Measurements from ENCODE around the gene LIMD2. TPM values are rescaled to one million over a fixed set of nuclear protein-coding genes. Genes with fewer than 3 reads are reported as not detected.

LIMD2 gene
- total and polyA plus RNA-seq, 2 of the 4 experiments (the other 2 are of a cell fraction), result 4.5 to 21.7 TPM

DNA sequence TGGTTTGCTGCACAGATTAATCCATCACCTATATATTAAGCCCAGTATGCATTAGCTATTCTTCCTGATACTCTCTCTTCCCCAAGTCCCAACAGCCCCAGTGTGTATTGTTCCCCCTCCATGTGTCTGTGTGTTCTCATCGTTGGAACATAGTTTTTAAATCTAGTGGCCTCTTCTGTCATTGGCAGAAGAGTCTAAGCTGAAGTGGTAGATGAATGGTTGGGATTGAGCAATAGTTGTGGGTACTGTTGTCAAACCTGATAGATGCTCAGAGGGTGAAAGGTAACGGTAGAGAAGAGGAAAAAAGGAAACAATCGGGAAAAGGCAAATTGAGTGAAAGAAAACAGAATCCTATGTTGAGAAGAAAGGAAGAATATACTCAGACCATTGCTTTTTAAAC lies 47.8 kb downstream of the LIMD2 start:
- no peak overlapping the region for H2BK5ac ChIP-seq (ENCODE audit: low read depth, low read length, poor library complexity, severe bottlenecking)
- in situ Hi-C loops (cut with MboI; ENCODE audit: low sequenced_read_pairs), result no loop called here
- DNase-seq, result no peak
- intact Hi-C loops (cut with micrococcal nuclease), result no loop called here
- H3K4me1 ChIP-seq (ENCODE audit: control insufficient read depth, insufficient read depth, low read length), result peaks cover 3% of the 10 kb centered on the region
- H3K4me2 ChIP-seq (ENCODE audit: low read depth, low read length), result no peak overlapping the region
- peaks cover 11% of the 10 kb centered on the region for H3K36me3 ChIP-seq (ENCODE audit: control insufficient read depth, insufficient read depth, low read length)
- H2AK5ac ChIP-seq (ENCODE audit: low read depth, low read length), result no peak overlapping the region
- ChIA-PET CTCF (no interaction called here), POLR2A (ENCODE audit: unreplicated experiment) (no interaction called here)
- no peak overlapping the region for H2AK9ac ChIP-seq (replicated peaks; ENCODE audit: low read depth, low read length, poor library complexity)
- H2BK15ac ChIP-seq (ENCODE audit: low read depth, low read length), result no peak overlapping the region
- H3K27ac ChIP-seq (ENCODE audit: insufficient read depth, low read length), result no peak overlapping the region
- H2AFZ ChIP-seq (replicated peaks; ENCODE audit: low read length, poor library complexity), result no peak overlapping the region
- no peak overlapping the region for H3K4me3 ChIP-seq (ENCODE audit: insufficient read depth, low read depth, low read length)
- H3K79me1 ChIP-seq (ENCODE audit: low read depth in 1 of 2, low read length in 2 of 2), result peaks cover 4 to 6% of the 10 kb centered on the region in 2 experiments; a peak in 2 of 4 replicates
- H3K27me3 ChIP-seq (ENCODE audit: control insufficient read depth, insufficient read depth, low read length), result no peaks in the 10 kb centered on the region
- no peaks in the 10 kb centered on the region for H3K9me3 ChIP-seq (ENCODE audit: control insufficient read depth, insufficient read depth, low read length)
- H4K20me1 ChIP-seq (ENCODE audit: insufficient read depth, low read length), result peaks cover 5% of the 10 kb centered on the region; the same call in 1 of the 2 replicates
- no peak overlapping the region for H3K4ac ChIP-seq (ENCODE audit: low read depth, low read length)
- H4K91ac ChIP-seq (ENCODE audit: insufficient read depth, low read depth, low read length), result no peak overlapping the region
- no peak overlapping the region for H3K9ac ChIP-seq (ENCODE audit: low read depth, low read length)
- no peak overlapping the region for H3K56ac ChIP-seq (ENCODE audit: extremely low read depth, insufficient read depth, low read length)
- ATAC-seq (ENCODE audit: low read depth), result no peak
- BruUV-seq (replicated peaks), result no TSS peak
- no peak overlapping the region for H3K23ac ChIP-seq (ENCODE audit: low read depth, low read length)
- H3K9me1 ChIP-seq (ENCODE audit: insufficient read depth, low read length), result peaks cover 4% of the 10 kb centered on the region; the same call in 1 of the 2 replicates
- dilution Hi-C loops (cut with HindIII; ENCODE audit: low sequenced_read_pairs, unreplicated experiment), result no loop called here
- H4K8ac ChIP-seq (ENCODE audit: low read depth in 2 of 2, low read length in 2 of 2), result no peak overlapping the region
- no peak overlapping the region for H3K14ac ChIP-seq (replicated peaks; ENCODE audit: low read depth, low read length)
- no peak overlapping the region for H3K18ac ChIP-seq (ENCODE audit: low read depth, low read length)
- H2BK120ac ChIP-seq (ENCODE audit: low read depth, low read length), result no peak overlapping the region
- WGBS, 2 experiments (ENCODE audit: extremely low coverage in 2 of 2, insufficient read length in 1 of 2), result no CpG with 5 or more reads among the region's 3 CpGs
- TF ChIP-seq MAZ (IDR thresholded peaks at IDR 0.05; ENCODE audit: borderline replicate concordance, low read depth, low read length) (no peak), CEBPB (IDR thresholded peaks at IDR 0.05; ENCODE audit: low read depth, low read length) (peak; percentile 66), NFE2L2 (IDR thresholded peaks at IDR 0.05; ENCODE audit: low read depth, low read length) (no peak)
- H4K5ac ChIP-seq (ENCODE audit: low read depth, low read length), result no peak overlapping the region
- H2BK20ac ChIP-seq (ENCODE audit: low read depth, low read length), result no peak overlapping the region
